Lung microvascular endothelial cell (primary cell): ENCODE measurements around the gene BARD1. TPM values are rescaled to one million over a fixed set of nuclear protein-coding genes. Genes with fewer than 3 reads are reported as not detected.
"Not testable (repeated sequence)": the region's sequence is repeated elsewhere in the genome, so short reads cannot be mapped to it uniquely, and the experiment has no call there.

Experiments used
- DNase-seq, 2 donors: peaks; one replicate each; pipeline versions ENCODE4 v3.0.0 to v3.0.0-alpha.2; 2010; ENCODE audit warnings: low read depth in 2 of 2
- total RNA-seq: library from RNA; depleted of rRNA; stranded (reverse); fragments of >200 nt; gene quantifications from 2 replicates; pipeline ENCODE4 v1.2.1, GENCODE V29; 2014

The BARD1 gene
- total RNA-seq, 1 donor from 2014 or later: 8.3 TPM

GRCh38 chr2:214765180-214765579 is 44.3 kb downstream of the BARD1 start:
- no peak for DNase-seq

- DNase-seq: no peak
Observed at GRCh38 chr2:214753455-214753854, 56.0 kb downstream of the BARD1 start.

DNA sequence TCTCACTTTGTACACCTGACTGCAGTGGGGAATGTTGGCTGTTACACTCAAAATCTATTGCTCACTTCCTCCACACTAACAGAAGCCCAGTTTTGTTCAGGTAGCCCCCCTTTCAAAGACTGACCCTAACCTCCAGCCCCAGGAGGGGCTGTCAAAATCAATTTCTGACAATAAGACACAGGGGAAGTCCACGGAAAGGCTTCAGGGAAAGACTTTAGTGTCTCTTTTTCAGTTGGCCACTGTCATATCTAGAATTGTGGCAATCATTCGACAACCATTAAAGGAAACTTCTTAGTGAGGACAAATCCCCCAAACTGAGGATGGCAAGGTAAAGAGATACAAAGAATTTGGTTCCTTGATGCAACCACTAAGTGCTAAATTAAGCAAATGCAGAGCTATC is 59.0 kb downstream of the BARD1 start:
- DNase-seq: no peak

- DNase-seq: no peak
Observed at GRCh38 chr2:214747992-214748391, 61.5 kb downstream of the BARD1 start.

DNA sequence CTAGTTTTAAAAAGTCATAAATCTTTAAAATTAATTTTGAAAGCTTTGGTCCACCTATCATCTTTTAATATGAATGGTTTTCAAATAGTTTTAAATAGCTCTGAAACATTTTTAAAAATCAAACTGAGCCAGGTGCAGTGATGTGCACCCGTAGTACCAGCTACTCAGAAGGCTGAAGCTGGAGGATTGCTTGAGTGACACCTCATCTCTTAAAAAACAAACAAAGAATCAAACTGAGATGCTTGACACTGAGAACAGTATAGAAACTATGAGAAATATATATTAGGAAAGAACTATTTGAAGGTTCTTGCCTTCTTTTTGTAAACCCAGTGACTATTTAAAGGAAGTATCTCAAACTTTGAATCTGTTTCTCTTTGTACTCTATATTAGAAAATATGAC is 67.4 kb downstream of the BARD1 start:
- DNase-seq: no peak

- no peak for DNase-seq
Observed at GRCh38 chr2:214740867-214741395, 68.6 kb downstream of the BARD1 start.

DNA sequence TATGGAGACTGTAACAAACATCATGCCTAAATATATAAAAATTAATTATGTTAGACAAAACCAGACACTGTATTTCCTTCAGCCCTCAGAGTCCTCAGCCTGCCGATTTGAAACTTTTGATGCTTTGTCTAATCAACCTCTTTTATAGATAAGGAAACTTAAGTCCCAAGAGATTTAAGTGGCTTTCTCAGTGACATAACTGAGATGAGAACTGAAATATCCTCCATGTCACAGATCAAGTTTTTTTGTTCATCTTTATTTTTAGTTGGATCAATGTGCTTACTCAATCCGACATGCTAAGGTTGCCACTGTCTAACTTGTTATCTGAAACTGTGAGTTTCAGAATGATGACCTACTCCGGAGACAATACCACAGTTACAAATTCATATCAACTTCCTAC is 72.3 kb downstream of the BARD1 start:
- DNase-seq: no peak

DNA sequence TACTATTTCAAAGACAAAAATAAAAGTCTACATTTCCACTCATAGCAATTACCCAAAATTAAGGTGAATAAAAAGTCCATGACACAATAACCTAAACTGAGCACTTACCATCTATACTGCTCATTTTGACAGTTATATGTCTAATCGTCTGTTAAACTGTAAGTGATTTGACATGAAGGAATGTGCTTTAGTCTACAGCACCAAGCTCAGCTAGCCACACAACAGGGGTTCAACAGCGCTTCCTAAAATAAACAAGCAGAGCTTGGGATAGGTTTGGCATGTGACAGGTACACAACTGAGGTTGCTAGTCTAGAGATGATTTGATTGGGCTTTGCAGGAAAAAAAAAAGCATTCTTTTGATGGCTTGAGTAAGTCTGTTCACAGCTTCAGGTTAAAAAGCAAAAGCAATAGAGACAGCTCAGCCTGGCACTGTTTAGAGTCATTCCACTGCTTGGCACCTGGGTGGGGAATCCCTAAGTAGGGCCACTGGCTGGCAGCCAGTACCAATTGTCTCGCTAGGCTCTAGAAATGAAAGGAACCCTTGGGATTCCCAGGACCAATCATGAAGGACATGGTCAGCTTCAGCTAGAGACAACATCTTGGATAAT is 78.6 kb downstream of the BARD1 start:
- no peak for DNase-seq

DNA sequence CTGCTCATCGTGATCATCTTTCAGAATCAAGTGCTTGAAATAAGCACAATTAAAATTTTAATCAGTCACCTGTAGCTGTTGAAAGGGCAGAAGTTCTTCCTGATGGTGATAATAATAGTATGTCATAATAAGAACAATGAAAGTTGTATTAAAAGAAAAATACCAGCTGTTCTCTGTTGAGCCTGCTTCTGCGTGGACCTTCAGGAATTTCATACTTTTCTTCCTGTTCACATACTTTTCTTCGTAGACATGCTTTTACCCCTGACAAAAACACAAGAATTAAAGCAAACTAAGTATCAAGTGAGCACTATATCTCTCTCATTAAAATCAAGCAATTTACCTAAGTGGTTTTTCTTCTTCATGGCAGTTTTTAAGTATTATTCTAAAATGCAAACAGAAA is 79.2 kb downstream of the BARD1 start:
- DNase-seq: peak in 1 of 2 donors; percentile 18

- DNase-seq: no peak
Observed at GRCh38 chr2:214724741-214725140, 84.7 kb downstream of the BARD1 start.

DNA sequence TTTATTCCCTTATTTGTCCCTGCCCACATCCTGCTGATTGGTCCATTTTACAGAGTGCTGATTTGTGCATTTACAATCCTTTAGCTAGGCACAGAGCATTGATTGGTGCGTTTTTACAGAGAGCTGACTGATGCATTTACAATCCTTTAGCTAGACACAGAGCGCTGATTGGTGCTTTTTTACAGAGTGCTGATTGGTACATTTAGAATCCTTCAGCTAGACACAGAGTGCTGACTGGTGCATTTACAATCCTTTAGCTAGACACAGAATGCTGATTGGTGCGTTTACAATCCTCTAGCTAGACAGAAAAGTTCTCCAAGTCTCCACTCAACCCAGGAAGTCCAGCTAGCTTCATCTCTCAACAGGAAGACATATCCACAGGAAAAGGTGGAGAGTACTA is 91.6 kb downstream of the BARD1 start:
- DNase-seq: not testable (repeated sequence)

GRCh38 chr2:214716811-214717560 is 92.5 kb downstream of the BARD1 start:
- no peak for DNase-seq

GRCh38 chr2:214715025-214715424 is 94.5 kb downstream of the BARD1 start:
- no peak for DNase-seq

GRCh38 chr2:214713080-214713830 is 96.2 kb downstream of the BARD1 start:
- DNase-seq: peak in 1 of 2 donors; percentile 71

DNA sequence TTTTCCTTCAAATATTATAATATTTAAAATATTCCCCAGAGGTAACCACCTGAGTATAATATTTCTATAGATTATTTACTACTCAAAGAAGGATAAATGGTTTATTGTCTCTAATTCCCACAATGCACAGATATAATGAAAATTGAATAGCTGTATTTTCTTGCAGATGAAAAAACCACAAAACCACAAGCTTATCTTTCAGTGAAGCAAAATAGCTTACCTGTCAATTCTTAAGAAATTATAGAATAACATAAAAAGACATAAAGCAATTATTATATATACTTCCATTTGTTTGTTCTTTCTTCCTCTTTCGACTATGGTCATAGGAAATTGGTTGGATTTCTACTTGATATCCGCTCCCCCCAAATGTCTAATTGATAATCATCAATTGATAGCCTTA is 98.8 kb downstream of the BARD1 start:
- no peak for DNase-seq

- DNase-seq: no peak
Observed at GRCh38 chr2:214706986-214707385, 102.5 kb downstream of the BARD1 start.

GRCh38 chr2:214699236-214699635 is 110.2 kb downstream of the BARD1 start:
- DNase-seq: no peak

DNA sequence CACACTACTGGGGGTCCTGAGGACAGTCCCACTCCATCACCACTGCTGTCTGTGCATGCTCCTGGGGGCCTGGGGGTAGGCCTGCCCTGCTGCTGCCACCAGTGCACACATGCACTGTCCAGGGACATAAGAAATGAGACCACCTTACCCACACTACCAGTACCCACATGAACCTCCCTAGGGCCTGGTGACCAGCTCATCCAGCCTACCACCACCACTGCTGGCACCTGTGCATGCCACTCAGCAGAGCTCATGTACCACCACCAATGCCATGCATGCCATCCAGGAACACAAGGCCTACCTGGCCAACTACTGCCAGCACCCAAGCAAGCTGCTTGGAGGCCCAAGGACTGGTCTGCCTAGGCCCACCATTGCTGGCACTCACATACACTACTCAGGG is 112.8 kb downstream of the BARD1 start:
- DNase-seq: no peak

DNA sequence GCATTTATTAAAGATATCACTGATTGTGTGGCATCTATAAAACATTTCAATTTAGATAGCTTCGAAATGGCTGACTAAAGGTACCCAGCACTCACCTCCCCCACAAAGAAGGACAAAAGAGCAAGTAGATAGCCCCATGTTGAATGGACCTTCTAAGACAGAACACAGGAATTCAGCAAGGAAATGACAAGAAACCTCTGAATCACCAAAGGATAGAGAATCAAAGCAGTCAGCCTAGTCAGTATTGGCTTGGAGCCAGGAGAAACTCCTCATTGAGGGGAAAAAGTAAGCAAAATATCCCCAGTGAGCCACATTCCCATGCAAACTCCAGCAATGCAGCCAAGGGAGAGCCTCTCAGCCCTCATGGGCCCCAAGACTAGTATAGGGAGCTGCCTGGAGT is 113.7 kb downstream of the BARD1 start:
- peak in 1 of 2 donors; percentile 86 for DNase-seq

- DNase-seq: not testable (repeated sequence)
Observed at GRCh38 chr2:214683557-214683956, 125.9 kb downstream of the BARD1 start.

- DNase-seq: no peak
Observed at GRCh38 chr2:214679736-214680135, 129.7 kb downstream of the BARD1 start.

- DNase-seq: no peak
Observed at GRCh38 chr2:214676421-214677089, 132.9 kb downstream of the BARD1 start.
